ENCODE results near the gene KHDC1. TPM values are rescaled to one million over a fixed set of nuclear protein-coding genes. Genes with fewer than 3 reads are reported as not detected.
A peak's percentile ranks its signal among the peaks of the same experiment; 100 is the strongest.
"Not testable (repeated sequence)": the region's sequence is repeated elsewhere in the genome, so short reads cannot be mapped to it uniquely, and the experiment has no call there.

KHDC1 gene
- total RNA-seq, 1 donor from 2014 or later: 5.3 TPM

DNA sequence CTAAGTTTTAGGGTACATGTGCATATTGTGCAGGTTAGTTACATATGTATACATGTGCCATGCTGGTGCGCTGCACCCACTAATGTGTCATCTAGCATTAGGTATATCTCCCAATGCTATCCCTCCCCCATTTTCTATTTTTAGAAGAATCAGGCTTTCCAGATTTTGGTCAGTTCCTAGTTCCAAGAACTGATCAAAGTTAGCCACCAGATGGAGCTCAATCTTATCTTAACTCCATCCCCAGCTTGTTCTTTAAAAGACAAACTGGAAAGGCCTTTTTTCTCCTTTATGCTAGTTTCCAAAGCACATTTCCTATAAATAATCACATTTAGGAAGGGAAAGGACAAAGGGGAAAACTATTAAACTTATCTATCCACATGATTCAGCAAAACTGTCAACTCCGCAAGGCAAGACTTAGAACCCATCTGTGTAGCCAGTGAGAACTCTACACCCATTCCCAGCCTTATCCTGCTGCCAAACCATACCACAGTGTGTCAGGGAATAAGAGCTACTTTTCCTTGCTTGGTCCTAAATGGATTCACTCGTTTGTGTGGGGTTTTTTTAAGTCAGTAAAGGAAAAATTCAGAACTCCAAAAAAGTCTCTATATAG is 22.8 kb upstream of the KHDC1 start:
- Mint-ChIP-seq H3K9me3 (no peaks in the 10 kb centered on the region), H3K36me3 (no peaks in the 10 kb centered on the region), H3K4me1 (ENCODE audit: unreplicated experiment) (peaks cover 16% of the 10 kb centered on the region), H3K27ac (no peak overlapping the region), H3K4me3 (no peak overlapping the region), H3K27me3 (no peaks in the 10 kb centered on the region)
- TF ChIP-seq, protein P1, sequence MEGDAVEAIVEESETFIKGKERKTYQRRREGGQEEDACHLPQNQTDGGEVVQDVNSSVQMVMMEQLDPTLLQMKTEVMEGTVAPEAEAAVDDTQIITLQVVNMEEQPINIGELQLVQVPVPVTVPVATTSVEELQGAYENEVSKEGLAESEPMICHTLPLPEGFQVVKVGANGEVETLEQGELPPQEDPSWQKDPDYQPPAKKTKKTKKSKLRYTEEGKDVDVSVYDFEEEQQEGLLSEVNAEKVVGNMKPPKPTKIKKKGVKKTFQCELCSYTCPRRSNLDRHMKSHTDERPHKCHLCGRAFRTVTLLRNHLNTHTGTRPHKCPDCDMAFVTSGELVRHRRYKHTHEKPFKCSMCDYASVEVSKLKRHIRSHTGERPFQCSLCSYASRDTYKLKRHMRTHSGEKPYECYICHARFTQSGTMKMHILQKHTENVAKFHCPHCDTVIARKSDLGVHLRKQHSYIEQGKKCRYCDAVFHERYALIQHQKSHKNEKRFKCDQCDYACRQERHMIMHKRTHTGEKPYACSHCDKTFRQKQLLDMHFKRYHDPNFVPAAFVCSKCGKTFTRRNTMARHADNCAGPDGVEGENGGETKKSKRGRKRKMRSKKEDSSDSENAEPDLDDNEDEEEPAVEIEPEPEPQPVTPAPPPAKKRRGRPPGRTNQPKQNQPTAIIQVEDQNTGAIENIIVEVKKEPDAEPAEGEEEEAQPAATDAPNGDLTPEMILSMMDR (conservative IDR thresholded peaks at IDR 0.05): peak; percentile 70
- no peak for DNase-seq (ENCODE audit: extremely low spot score, unreplicated experiment)

- H3K9me3 Mint-ChIP-seq: no peaks in the 10 kb centered on the region
- no peaks in the 10 kb centered on the region for H3K36me3 Mint-ChIP-seq
- peaks cover 16% of the 10 kb centered on the region for H3K4me1 Mint-ChIP-seq (ENCODE audit: unreplicated experiment)
- no peaks in the 10 kb centered on the region for H3K27me3 Mint-ChIP-seq
- TF ChIP-seq, protein P1 (conservative IDR thresholded peaks at IDR 0.05): no peak
- no peak for DNase-seq (ENCODE audit: extremely low spot score, unreplicated experiment)
- peak overlapping the region; percentile 19 for H3K4me3 Mint-ChIP-seq
- H3K27ac Mint-ChIP-seq: peak overlapping the region; percentile 44
Measured at GRCh38 chr6:73282871-73283270, 19.9 kb upstream of the KHDC1 start.

GRCh38 chr6:73281684-73282083 is 18.7 kb upstream of the KHDC1 start:
- peaks cover 16% of the 10 kb centered on the region for H3K4me1 Mint-ChIP-seq (ENCODE audit: unreplicated experiment)
- H3K4me3 Mint-ChIP-seq; H3K36me3 Mint-ChIP-seq; H3K27ac Mint-ChIP-seq; H3K27me3 Mint-ChIP-seq; H3K9me3 Mint-ChIP-seq; DNase-seq (ENCODE audit: extremely low spot score, unreplicated experiment): not testable (repeated sequence)

DNA sequence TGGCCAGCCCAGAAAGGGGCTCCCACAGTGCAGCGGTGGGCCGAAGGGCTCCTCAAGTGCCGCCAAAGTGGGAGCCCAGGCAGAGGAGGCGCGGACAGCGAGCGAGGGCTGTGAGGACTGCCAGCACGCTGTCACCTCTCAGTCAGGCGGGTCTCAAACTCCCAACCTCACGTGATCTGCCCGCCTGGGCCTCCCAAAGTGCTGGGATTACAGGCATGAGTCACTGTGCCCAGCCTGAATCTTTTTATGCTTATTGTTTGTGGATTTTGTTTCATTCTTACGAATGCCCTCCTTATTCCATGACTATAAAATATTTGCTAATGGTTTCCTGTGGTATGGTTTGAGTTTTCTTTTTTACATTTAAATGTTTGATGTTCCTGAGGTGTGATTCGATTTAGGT is 6.3 kb upstream of the KHDC1 start:
- H3K4me3 Mint-ChIP-seq; H3K4me1 Mint-ChIP-seq (ENCODE audit: unreplicated experiment); H3K9me3 Mint-ChIP-seq; H3K27me3 Mint-ChIP-seq; DNase-seq (ENCODE audit: extremely low spot score, unreplicated experiment); H3K27ac Mint-ChIP-seq: not testable (repeated sequence)
- peaks cover 15% of the 10 kb centered on the region for H3K36me3 Mint-ChIP-seq

GRCh38 chr6:73268896-73269295 is 5.9 kb upstream of the KHDC1 start:
- H3K27me3 Mint-ChIP-seq; H3K9me3 Mint-ChIP-seq; H3K4me3 Mint-ChIP-seq; H3K4me1 Mint-ChIP-seq (ENCODE audit: unreplicated experiment); H3K27ac Mint-ChIP-seq; DNase-seq (ENCODE audit: extremely low spot score, unreplicated experiment): not testable (repeated sequence)
- peaks cover 16% of the 10 kb centered on the region for H3K36me3 Mint-ChIP-seq

DNA sequence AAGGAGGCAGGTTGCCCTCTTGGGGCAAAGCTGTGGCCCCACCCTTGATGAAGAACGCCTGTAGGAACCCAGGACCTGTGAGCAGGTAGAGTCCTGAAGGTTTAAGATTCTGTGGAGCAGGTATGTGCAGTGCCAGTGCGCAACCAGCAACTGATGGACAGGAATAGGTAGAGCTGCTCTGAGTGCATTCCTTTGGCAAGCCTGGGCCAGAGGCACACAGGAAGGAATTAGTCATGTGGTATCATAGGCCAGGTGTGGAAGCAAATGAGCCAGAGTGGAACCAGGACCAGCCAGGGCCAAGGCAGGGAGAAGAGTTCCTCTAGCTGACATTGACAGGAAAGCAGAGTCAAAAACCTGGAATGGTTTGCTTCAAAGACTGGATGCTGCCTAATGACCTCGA is 1.4 kb upstream of the KHDC1 start:
- H3K9me3 Mint-ChIP-seq: no peaks in the 10 kb centered on the region
- peak overlapping the region; percentile 28 for H3K27ac Mint-ChIP-seq
- DNase-seq (ENCODE audit: extremely low spot score, unreplicated experiment): no peak
- H3K4me3 Mint-ChIP-seq: peak overlapping the region; percentile 81
- H3K4me1 Mint-ChIP-seq (ENCODE audit: unreplicated experiment): peaks cover 16% of the 10 kb centered on the region
- TF ChIP-seq, protein P1 (conservative IDR thresholded peaks at IDR 0.05): no peak
- peaks cover 12% of the 10 kb centered on the region for H3K36me3 Mint-ChIP-seq
- no peaks in the 10 kb centered on the region for H3K27me3 Mint-ChIP-seq

GRCh38 chr6:73263570-73263909 is 544 bp upstream of the KHDC1 start:
- Mint-ChIP-seq H3K4me1 (ENCODE audit: unreplicated experiment) (peaks cover 16% of the 10 kb centered on the region), H3K27ac (no peak overlapping the region), H3K27me3 (no peaks in the 10 kb centered on the region), H3K9me3 (no peaks in the 10 kb centered on the region), H3K36me3 (peaks cover 12% of the 10 kb centered on the region), H3K4me3 (peak overlapping the region; percentile 81)
- TF ChIP-seq, protein P1 (conservative IDR thresholded peaks at IDR 0.05): no peak
- no peak for DNase-seq (ENCODE audit: extremely low spot score, unreplicated experiment)
